Measurements from ENCODE around the gene PACS1. TPM values are rescaled to one million over a fixed set of nuclear protein-coding genes. Genes with fewer than 3 reads are reported as not detected.

Gene PACS1
- total RNA-seq, 1 experiment from 2014 or later = 41.1 TPM

DNA sequence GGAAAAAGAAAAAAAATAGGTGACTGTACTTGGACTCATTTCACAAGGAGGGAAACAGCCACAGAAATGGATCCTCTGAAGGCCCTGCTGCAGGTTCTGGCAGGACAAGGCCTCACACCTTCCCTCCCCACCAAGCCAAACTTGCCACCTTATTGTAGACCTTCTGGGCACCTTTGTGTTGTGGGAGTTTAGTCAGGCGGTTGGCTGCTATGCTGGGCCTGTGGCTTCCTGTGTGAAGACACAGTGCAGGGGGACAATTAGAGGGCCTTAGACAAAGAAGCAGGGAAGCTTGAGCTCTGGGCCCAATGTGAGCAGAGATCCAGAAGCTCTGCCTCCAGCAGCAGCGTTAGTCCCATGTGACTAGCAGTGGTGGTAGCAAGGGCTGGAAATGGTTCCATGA, 202.5 kb downstream of the PACS1 start:
- POLR2A ChIA-PET = no interaction called here
- CTCF ChIA-PET = interaction anchor here (0.7 to 1.0 kb wide), 2 partner anchors 10 kb away, joined by 3 read pairs; no protein-coding TSS in a partner anchor
- RAD21 ChIA-PET (ENCODE audit: low non-redundant PET in 1 of 2, low total read pairs in 2 of 2, uncharacterized antibody in 2 of 2, unreplicated experiment in 2 of 2) = no interaction called here

DNA sequence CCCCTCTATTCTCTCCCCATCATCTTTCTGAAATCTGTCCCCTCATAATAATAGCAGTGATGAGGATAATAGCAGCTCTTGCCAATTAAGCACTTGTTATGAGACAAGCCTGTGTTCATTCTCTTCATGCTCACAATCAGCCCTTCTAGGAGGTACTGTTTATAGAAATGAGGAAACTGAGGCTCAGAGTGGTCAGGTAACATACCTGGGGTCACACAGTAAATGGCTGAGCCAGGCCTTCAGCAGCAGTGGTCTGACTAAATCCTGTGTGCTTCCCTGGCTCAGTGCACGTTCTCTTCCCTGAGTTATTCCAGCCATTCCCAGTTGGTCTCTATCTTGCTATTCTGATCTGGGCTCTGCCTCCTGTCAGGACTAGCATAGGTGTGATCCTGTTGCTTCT, 204.1 kb downstream of the PACS1 start:
- intact Hi-C loops (cut with micrococcal nuclease) = no loop called here
- Histone ChIP-seq H3K9me3 (ENCODE audit: control insufficient read depth in 1 of 2, insufficient read depth in 1 of 2, low read depth in 1 of 2, low read length in 2 of 2) (no peaks in the 10 kb centered on the region), H2AFZ (ENCODE audit: low read depth, low read length, poor library complexity, severe bottlenecking) (no peak overlapping the region), H3K27ac (ENCODE audit: low read depth, low read length) (no peak overlapping the region), H3K4me2 (ENCODE audit: low read length) (no peak overlapping the region), H4K20me1 (ENCODE audit: insufficient read depth) (no peaks in the 10 kb centered on the region), H3K79me2 (ENCODE audit: insufficient read depth, low read length) (peaks cover 25% of the 10 kb centered on the region), H3K9ac (ENCODE audit: low read length) (no peak overlapping the region), H3K9me2 (ENCODE audit: insufficient read depth) (no peaks in the 10 kb centered on the region), H3K27me3 (ENCODE audit: insufficient read depth, low read length) (no peaks in the 10 kb centered on the region), H3K4me3 (replicated peaks in 1 of 2; ENCODE audit: low read depth in 1 of 2, low read length in 2 of 2) (no peak overlapping the region), H3K36me3 (ENCODE audit: control insufficient read depth in 1 of 2, insufficient read depth in 2 of 2, low read length in 2 of 2) (peaks cover 18 to 20% of the 10 kb centered on the region in 2 experiments; a peak in 3 of 4 replicates), H3K4me1 (ENCODE audit: control insufficient read depth in 1 of 2, insufficient read depth in 2 of 2, low read length in 2 of 2) (peaks cover 6 to 8% of the 10 kb centered on the region in 2 experiments)
- DNase-seq (ENCODE audit: low read depth, low spot score) (no peak), ATAC-seq (no peak)
- ChIA-PET CTCF (no interaction called here), POLR2A (no interaction called here), RAD21 (ENCODE audit: low non-redundant PET in 1 of 2, low total read pairs in 2 of 2, uncharacterized antibody in 2 of 2, unreplicated experiment in 2 of 2) (no interaction called here)
- no TSS peak for BruUV-seq (replicated peaks)
- TF ChIP-seq ZNF274 (IDR thresholded peaks at IDR 0.05; ENCODE audit: low read depth, low read length) = no peak
- TF ChIP-seq EGR1 (IDR thresholded peaks at IDR 0.05; ENCODE audit: low read depth) = no peak
- TF ChIP-seq, protein P1, sequence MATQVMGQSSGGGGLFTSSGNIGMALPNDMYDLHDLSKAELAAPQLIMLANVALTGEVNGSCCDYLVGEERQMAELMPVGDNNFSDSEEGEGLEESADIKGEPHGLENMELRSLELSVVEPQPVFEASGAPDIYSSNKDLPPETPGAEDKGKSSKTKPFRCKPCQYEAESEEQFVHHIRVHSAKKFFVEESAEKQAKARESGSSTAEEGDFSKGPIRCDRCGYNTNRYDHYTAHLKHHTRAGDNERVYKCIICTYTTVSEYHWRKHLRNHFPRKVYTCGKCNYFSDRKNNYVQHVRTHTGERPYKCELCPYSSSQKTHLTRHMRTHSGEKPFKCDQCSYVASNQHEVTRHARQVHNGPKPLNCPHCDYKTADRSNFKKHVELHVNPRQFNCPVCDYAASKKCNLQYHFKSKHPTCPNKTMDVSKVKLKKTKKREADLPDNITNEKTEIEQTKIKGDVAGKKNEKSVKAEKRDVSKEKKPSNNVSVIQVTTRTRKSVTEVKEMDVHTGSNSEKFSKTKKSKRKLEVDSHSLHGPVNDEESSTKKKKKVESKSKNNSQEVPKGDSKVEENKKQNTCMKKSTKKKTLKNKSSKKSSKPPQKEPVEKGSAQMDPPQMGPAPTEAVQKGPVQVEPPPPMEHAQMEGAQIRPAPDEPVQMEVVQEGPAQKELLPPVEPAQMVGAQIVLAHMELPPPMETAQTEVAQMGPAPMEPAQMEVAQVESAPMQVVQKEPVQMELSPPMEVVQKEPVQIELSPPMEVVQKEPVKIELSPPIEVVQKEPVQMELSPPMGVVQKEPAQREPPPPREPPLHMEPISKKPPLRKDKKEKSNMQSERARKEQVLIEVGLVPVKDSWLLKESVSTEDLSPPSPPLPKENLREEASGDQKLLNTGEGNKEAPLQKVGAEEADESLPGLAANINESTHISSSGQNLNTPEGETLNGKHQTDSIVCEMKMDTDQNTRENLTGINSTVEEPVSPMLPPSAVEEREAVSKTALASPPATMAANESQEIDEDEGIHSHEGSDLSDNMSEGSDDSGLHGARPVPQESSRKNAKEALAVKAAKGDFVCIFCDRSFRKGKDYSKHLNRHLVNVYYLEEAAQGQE (IDR thresholded peaks at IDR 0.05; ENCODE audit: low read depth) = no peak
- no peak for TF ChIP-seq ZFX (IDR thresholded peaks at IDR 0.05)
- TF ChIP-seq YY1 (IDR thresholded peaks at IDR 0.05; ENCODE audit: extremely low read depth, insufficient replicate concordance, low read depth, low read length) = no peak
- TF ChIP-seq SP1 (IDR thresholded peaks at IDR 0.05; ENCODE audit: low read depth) = no peak
- no peak for TF ChIP-seq JUND (IDR thresholded peaks at IDR 0.05)
- TF ChIP-seq CBX3 (IDR thresholded peaks at IDR 0.05; ENCODE audit: low read depth) = no peak
- no peak for TF ChIP-seq FOSL1 (IDR thresholded peaks at IDR 0.05; ENCODE audit: low read depth)
- no peak for TF ChIP-seq POLR2AphosphoS5 (IDR thresholded peaks at IDR 0.05; ENCODE audit: low read depth, low read length)
- TF ChIP-seq, protein P2, sequence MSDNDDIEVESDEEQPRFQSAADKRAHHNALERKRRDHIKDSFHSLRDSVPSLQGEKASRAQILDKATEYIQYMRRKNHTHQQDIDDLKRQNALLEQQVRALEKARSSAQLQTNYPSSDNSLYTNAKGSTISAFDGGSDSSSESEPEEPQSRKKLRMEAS (IDR thresholded peaks at IDR 0.05) = no peak
- no peak for TF ChIP-seq EZH2 (IDR thresholded peaks at IDR 0.05)
- no peak for TF ChIP-seq SRF (IDR thresholded peaks at IDR 0.05; ENCODE audit: low read depth)
- no peak for TF ChIP-seq EZH2phosphoT487 (IDR thresholded peaks at IDR 0.05; ENCODE audit: borderline replicate concordance)
- TF ChIP-seq TCF7L2 (IDR thresholded peaks at IDR 0.05; ENCODE audit: borderline replicate concordance, extremely low read depth, insufficient read depth, insufficient read length) = no peak
- TF ChIP-seq ELF1 (IDR thresholded peaks at IDR 0.05; ENCODE audit: borderline replicate concordance, low read depth) = no peak

More for the DNA sequence above, 202.5 kb downstream of the PACS1 start:
- Histone ChIP-seq H3K36me3 (ENCODE audit: control insufficient read depth in 1 of 2, insufficient read depth in 2 of 2, low read length in 2 of 2) (peaks cover 18 to 20% of the 10 kb centered on the region in 2 experiments; a peak in 3 of 4 replicates), H3K27ac (ENCODE audit: low read depth, low read length) (no peak overlapping the region), H3K9me2 (ENCODE audit: insufficient read depth) (no peaks in the 10 kb centered on the region), H3K4me1 (ENCODE audit: control insufficient read depth in 1 of 2, insufficient read depth in 2 of 2, low read length in 2 of 2) (peaks cover 6 to 15% of the 10 kb centered on the region in 2 experiments), H3K9ac (ENCODE audit: low read length) (no peak overlapping the region), H3K79me2 (ENCODE audit: insufficient read depth, low read length) (peaks cover 31% of the 10 kb centered on the region), H3K9me3 (ENCODE audit: control insufficient read depth in 1 of 2, insufficient read depth in 1 of 2, low read depth in 1 of 2, low read length in 2 of 2) (no peaks in the 10 kb centered on the region), H3K27me3 (ENCODE audit: insufficient read depth, low read length) (no peaks in the 10 kb centered on the region), H2AFZ (ENCODE audit: low read depth, low read length, poor library complexity, severe bottlenecking) (no peak overlapping the region), H3K4me3 (replicated peaks in 1 of 2; ENCODE audit: low read depth in 1 of 2, low read length in 2 of 2) (no peak overlapping the region), H3K4me2 (ENCODE audit: low read length) (no peak overlapping the region), H4K20me1 (ENCODE audit: insufficient read depth) (no peaks in the 10 kb centered on the region)
- no peak for DNase-seq (ENCODE audit: low read depth, low spot score)
- ATAC-seq = no peak
- TF ChIP-seq POLR2A (IDR thresholded peaks at IDR 0.05; ENCODE audit: borderline replicate concordance, extremely low read depth, insufficient read depth, insufficient read length) (no peak), RAD21 (IDR thresholded peaks at IDR 0.05; ENCODE audit: low read depth) (no peak)
- BruUV-seq (replicated peaks) = no TSS peak
- intact Hi-C loops (cut with micrococcal nuclease) = no loop called here

Measured in HCT116 (cell line).